Stimulated activated CD4-positive, alpha-beta T cell treated with anti-CD3 and anti-CD28 coated beads, Interleukin-1b, Interleukin-23, amount 100 ng/mL, for 48 hours (primary cell): ENCODE measurements around the gene ECHS1.
"Not testable (repeated sequence)": the region's sequence is repeated elsewhere in the genome, so short reads cannot be mapped to it uniquely, and the experiment has no call there.

Experiments used
- DNase-seq: peaks from one replicate; pipeline ENCODE4 v3.0.0-alpha.2; 2020

The ECHS1 gene

GRCh38 chr10:133397938-133398337 lies 24.8 kb upstream of the ECHS1 start:
- no peak for DNase-seq

GRCh38 chr10:133396035-133396624 lies 23.0 kb upstream of the ECHS1 start:
- DNase-seq, result no peak

DNA sequence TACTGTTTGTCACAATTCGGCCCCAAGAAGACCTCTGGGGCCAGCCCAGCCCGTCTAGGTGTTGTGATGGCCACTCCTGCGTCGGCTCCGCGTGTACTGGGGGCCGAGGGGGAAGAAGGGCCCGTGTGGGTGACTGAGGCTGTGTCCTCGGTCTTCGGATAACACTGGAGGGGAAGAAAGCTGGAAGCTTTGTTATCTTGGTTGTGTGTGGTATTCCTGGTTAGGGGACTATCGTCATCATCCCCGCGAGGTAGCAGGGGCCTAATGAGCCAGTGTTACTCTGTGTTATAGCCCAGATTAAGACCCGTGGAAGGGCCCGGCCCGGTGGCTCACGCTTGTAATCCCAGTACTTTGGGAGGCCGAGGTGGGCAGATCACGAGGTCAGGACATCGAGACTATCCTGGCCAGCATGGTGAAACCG lies 21.7 kb upstream of the ECHS1 start:
- DNase-seq, result no peak

DNA sequence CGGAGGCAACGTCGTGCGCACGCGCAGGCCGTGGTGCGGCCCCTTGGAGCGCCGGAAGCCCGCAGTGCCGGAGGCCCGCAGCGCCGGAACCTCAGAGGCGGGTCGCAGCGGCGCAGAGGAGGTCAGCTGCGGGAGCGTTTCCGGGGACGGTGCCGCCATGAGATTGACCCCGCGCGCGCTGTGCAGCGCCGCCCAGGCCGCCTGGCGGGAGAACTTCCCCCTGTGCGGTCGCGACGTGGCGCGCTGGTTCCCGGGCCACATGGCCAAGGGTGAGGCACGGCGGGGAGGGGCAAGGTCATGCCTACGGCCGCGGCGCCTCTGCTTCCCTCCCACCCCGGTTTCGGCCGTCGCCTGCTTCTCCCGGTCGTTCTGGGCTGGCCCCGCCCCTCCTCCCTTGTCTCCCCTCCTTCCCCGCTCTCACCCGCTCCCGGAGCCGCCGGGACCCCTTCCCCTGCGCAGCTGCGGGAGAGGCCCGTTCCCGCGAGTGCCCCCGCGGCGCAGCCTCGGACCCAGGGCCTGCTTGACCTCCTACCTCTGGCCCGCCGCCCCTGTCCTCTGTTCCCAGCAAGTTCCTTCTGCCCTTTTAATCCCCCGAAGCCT lies 21.0 kb upstream of the ECHS1 start, which contains the start of gene MTG1:
Gene MTG1, plus strand, starts transcription at position 94 of the 600 bp plus-strand sequence. Its CDS starts 64 bp downstream, at position 158.
- peak; percentile 93 for DNase-seq

- DNase-seq, result no peak
Measured at GRCh38 chr10:133393401-133394063, 20.4 kb upstream of the ECHS1 start.

DNA sequence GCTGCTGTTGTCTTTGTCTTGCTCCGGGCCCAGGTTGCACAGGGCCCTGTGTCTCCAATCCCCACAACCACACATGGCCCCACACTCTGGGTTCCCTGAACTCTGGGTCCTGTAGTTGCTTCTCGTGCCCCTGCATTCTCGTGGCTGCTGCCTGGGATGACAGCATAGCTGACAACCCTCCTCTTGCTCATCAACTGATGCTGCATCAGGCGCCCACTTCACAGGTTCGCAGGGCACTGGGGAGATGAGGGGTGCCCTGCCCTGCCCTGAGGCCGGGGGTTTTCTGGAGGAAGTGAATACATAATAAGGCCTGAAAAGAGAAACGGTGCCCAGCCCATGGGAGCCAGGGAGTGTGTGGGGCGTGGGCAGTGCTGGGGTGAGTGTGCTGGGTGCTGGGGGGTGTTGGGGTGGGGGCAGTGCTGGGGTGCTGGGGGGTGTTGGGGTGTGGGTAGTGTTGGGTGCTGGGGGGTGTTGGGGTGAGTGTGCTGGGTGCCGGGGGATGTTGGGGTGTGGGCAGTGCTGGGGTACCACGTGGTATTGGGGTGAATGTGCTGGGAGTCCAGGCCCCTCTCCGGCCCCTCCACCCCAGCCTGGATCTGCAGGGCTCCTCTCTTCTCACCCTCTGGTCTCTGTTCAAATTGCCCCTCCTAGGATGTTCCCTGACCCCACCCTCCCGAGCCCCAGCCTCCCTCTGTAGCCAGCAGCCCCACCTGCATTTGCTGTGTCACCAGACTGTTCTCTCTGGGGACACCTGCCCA lies 18.8 kb upstream of the ECHS1 start:
- DNase-seq, result peak; percentile 60

- DNase-seq, result no peak
Measured at GRCh38 chr10:133391249-133391635, 18.1 kb upstream of the ECHS1 start.

DNA sequence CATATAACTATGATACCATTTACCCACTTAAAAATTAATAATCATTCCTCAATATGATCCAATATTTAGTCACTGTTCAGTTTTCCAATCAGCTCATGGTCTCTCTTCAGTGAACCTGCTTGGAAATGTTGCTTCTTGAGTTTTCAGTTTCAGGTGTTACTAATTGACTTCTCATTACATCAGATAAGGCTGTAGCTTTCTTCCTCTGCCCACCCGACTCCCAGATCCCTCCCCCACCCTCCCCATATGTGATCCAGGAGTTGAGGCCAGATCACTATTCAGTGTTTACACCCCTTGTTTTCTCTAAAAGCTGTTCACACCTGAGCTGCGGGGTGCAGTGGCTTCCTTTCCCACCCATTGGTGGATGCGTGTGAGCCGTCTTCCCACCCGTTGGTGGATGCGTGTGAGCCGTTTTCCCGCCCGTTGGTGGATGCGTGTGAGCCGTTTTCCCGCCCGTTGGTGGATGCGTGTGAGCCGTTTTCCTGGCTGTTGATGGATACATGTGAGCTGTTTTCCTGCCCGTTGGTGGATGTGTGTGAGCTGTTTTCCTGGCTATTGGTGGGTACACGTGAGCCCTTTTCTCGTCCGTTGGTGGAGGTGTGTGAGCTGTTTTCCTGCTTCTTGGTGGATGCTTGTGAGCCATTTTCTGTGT lies 17.6 kb upstream of the ECHS1 start:
- no peak for DNase-seq

GRCh38 chr10:133388973-133389818 lies 16.0 kb upstream of the ECHS1 start:
- peak; percentile 46 for DNase-seq

DNA sequence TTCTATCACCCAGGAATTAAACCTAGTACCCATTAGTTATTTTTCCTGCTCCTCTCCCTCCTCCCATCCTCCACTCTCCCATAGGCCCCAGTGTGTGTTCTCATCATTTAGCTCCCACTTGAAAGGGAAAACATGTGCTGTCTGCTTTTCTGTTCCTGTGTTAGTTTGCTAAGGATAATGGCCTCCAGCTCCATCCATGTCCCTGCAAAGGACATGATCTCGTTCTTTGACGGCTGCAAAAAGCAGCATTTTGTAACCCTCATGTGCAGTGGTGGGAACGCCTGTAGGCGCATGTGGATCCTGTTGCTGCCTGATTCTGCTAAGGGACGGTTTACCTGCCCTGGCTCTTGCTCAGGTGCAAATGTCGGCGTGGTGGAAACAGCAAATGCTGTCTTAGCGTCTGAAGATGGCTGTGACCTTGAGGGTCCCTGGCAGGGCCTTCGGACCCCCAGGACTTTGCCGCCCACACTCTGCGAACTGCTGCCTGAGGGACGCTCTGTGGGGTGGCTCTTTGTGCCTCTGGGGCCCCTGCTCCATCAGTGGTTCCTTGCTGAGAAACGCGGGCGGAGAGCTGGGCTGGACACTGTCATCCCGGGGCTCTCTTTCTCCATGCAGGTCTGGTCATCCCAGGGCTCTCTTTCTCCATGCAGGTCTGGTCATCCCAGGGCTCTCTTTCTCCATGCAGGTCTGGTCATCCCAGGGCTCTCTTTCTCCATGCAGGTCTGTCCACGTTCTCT lies 15.2 kb upstream of the ECHS1 start:
- no peak for DNase-seq

- not testable (repeated sequence) for DNase-seq
Measured at GRCh38 chr10:133386951-133387350, 13.8 kb upstream of the ECHS1 start.

- DNase-seq, result no peak
Measured at GRCh38 chr10:133385214-133385613, 12.1 kb upstream of the ECHS1 start.

GRCh38 chr10:133384071-133384470 lies 10.9 kb upstream of the ECHS1 start:
- no peak for DNase-seq

GRCh38 chr10:133383551-133383950 lies 10.4 kb upstream of the ECHS1 start:
- no peak for DNase-seq

DNA sequence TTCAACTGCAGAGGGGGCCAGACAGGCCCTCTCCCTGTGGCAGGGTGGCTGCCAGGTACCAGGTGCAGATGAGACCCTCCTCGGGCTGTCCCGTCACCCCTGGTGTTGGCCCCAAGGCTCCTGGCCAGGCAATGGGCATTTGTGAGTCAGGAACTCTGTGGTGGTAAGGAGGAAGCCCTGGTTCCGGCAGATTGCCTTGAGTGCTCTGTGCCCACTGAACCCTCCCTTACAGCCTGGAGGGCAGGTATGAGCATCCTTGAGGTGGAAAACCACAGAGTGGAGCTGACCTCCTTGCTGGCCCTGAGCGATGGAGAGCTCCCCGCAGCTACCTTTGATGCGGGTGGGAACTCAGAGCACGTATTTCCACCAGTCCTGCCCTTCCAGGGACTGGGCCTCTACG lies 7.9 kb upstream of the ECHS1 start:
- no peak for DNase-seq

DNA sequence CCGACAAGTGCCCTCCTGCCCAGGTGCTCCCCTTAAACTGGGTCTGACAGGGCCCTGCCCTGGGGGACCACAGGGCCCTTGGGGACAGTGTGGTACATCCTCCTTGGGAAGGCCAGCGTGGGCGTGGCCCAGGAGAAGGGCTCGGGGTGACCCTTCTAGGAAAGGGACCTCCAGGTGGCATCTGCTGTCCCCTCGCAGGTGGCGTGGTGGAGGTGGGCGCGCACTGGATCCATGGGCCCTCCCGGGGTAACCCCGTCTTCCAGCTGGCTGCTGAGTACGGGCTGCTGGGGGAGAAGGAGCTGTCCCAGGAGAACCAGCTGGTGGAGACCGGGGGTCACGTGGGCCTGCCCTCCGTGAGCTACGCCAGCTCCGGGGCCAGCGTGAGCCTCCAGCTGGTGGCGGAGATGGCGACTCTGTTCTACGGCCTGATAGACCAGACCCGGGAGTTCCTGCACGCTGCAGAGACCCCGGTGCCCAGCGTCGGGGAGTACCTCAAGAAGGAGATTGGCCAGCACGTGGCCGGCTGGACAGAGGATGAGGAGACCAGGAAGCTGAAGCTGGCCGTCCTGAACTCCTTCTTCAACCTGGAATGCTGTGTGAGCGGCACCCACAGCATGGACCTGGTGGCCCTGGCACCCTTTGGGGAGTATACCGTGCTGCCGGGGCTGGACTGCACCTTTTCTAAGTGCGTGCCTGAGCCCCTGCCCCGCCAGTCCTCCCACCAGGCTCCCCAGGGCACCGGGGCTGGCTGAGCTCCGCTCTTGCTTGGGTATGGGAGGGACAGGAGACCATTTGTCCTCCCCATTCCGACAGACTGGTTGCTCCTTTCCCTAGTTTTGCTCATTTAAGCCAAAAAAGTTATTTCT lies 6.9 kb upstream of the ECHS1 start:
- no peak for DNase-seq

- DNase-seq, result peak; percentile 54
Measured at GRCh38 chr10:133379152-133379800, 6.1 kb upstream of the ECHS1 start, which contains the start of gene PAOX. Gene PAOX, plus strand, starts transcription at chr10:133379262. Its CDS starts 55 bp downstream, at chr10:133379317.

GRCh38 chr10:133378251-133379096 lies 5.3 kb upstream of the ECHS1 start:
- peak; percentile 50 for DNase-seq

GRCh38 chr10:133377818-133378250 lies 4.7 kb upstream of the ECHS1 start:
- DNase-seq, result no peak
